Stomach (tissue), 4 donors: ENCODE measurements around the gene P2RX3.

Experiments
- POLR2A ChIP-seq, 4 donors: fragments of 450-650 bp; IDR thresholded peaks; one replicate each; pipeline ENCODE4 v1.6.1; 2016; ENCODE audit warnings: antibody characterized with exemption in 4 of 4, control low read depth in 2 of 4, mild to moderate bottlenecking in 1 of 4, moderate library complexity in 1 of 4
- POLR2AphosphoS5 ChIP-seq, 3 donors: sonication (generic); formaldehyde crosslinking; IDR thresholded peaks; one replicate each; pipeline ENCODE4 v1.6.1; 2016; ENCODE audit warnings: antibody characterized with exemption in 3 of 3
- TF ChIP-seq, protein P1 (sequence below), 7 experiments: fragments of 450-650 bp in 4 of 7; fragments of 200-600 bp in 3 of 7; sonication (generic) in 3 of 7; IDR thresholded peaks; one replicate each; pipeline ENCODE4 v1.5.1; 2016 to 2019; ENCODE audit warnings: antibody characterized with exemption in 7 of 7, control low read depth in 2 of 7, mild to moderate bottlenecking in 1 of 7

DNA sequence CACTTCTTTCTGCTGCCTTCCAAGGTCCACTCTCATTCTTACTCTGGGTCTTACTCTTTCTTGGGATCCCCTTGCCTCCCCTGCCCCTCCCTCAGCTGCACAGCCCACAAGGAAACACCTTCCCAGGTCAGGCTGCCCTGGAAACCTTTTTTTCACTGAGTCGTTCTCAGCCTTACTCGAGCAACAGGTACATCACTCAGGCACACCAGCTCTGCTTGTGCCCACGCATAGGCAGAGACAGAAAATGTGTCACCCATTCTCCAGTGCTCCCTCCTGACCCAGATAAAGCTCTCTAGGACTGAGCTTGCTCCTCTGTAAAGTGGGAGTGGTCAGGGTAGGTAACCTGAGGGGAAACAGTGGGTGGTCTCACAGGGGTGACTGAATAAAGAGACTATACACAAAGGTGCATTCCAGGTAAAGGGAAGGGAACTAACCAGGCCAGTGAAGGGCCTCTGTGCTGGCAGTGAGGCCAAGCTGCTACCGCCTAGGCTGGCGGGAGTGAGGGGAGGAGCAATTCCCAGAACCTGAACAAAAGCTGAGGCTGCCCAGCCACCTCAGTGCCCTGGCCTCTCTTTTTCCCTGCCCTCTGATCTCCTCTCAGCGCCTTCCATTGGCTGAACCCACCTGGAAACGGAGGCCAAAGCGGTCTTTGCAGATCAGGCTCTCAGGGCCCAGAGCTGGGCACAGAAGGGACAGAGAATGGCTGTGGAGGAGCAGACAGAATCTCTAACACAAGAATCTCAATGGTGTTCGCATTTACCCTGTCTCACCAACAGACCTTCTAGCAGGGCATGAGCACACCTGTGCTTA, 26.9 kb downstream of the P2RX3 start:
- TF ChIP-seq, protein P1, sequence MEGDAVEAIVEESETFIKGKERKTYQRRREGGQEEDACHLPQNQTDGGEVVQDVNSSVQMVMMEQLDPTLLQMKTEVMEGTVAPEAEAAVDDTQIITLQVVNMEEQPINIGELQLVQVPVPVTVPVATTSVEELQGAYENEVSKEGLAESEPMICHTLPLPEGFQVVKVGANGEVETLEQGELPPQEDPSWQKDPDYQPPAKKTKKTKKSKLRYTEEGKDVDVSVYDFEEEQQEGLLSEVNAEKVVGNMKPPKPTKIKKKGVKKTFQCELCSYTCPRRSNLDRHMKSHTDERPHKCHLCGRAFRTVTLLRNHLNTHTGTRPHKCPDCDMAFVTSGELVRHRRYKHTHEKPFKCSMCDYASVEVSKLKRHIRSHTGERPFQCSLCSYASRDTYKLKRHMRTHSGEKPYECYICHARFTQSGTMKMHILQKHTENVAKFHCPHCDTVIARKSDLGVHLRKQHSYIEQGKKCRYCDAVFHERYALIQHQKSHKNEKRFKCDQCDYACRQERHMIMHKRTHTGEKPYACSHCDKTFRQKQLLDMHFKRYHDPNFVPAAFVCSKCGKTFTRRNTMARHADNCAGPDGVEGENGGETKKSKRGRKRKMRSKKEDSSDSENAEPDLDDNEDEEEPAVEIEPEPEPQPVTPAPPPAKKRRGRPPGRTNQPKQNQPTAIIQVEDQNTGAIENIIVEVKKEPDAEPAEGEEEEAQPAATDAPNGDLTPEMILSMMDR (IDR thresholded peaks at IDR 0.05): no peak
- TF ChIP-seq POLR2A (IDR thresholded peaks at IDR 0.05): no peak
- no peak for TF ChIP-seq POLR2AphosphoS5 (IDR thresholded peaks at IDR 0.05)
